NCI-H1105 (cell line): ENCODE results near the gene CDH23.

Experiments used
- DNase-seq: peaks from one replicate; lab custom pipeline; 2025; lab: John Stamatoyannopoulos, UW

The CDH23 gene

DNA sequence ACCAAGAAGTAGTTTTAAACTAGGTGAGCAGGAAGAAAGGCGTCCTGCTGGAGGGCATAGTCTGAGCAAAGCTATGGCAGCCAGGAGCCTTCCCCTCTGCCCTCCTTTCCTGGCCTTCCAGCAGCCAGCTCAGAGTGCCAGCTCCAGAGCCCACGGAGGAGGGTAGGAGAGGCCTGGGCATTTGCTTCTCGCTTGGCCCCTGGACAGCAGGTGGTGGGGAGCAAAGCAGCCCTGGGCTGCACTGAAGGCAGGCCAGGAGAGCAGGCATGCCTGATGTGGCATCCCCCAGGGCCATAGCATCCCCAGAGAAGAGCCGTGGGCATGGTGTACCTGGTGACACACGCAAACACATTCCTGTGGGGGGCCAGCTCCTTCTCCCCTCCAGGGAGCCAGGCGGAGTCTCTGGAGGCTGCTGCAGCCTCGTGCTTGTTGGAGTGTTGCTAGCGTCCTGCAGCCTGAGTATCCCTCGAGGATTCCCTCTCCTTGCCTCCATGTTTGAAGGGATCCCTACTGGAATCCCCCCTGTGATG is 43.9 kb downstream of the CDH23 start:
- DNase-seq: no peak

DNA sequence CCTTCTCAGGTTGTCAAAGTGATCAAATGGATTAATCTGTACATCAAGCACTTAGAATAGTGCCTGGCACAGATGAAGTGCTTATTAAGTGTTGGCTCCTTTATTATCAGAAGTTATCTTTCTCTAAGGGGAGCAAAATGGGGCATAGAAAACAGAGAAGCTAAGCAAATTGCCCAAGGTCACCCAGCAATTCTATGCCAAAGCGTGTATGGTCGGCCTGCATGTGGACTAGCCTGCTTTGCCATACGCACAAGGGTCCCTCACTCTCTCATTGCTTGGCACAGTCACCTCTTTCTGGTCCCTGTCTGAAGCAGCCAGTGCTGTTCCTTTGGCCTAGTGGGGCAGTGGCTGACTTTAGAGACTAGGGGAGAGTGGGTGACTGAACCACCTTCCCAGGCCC is 45.3 kb downstream of the CDH23 start:
- DNase-seq: no peak

DNA sequence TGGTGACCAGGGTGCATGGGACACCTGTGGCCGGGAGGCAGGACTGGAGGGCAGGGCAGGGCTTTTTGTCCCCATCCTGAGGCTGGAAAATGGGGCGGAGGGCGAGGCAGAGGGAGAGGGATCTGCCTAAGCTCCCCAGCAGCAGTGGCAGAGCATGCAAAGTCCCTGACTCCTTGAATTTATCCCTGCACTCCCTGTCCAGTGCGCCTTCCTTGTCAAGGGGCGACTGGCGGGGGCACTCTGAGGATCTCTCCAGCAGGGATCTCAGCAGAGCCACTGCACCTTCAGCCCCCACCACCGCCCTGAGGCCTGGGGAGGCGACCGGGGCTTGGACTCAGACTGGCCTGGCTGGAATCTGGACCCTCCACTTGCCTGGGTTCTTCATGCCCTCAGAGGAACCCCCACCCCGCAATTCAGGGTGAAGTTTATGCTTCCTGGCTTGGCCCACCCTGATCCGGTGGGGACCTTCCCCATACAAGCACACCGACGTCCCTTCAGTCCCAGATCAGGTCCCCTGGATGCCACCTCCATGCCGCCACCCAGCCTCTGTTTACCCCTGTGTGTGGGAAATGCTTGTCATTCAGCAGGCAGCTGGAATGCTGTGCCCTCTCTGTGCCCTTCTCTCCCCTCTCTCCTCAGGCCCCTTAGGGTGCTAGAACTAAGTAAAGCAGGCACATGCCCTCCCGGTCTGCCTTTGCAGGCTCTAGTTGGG is 46.3 kb downstream of the CDH23 start:
- DNase-seq: no peak

DNA sequence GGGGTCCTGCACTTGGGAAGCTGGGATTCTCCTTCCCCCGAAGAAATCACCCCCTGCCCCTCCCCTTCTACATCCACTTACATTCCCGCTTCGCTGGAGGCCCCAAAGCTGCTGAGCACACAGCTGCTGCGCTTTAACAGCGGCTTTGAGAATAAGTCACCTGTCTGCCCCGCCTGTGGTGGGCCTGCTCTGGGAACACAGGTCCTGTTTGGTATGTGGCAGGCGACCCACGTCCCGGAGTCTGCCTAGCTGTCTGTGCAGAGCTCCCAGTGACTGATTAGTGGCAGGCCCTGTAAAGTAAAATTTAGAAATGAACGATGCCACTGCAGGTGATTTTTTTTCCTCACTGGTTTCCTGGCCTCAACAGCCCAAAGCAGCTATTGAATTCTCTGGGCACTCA is 47.0 kb downstream of the CDH23 start:
- DNase-seq: no peak

DNA sequence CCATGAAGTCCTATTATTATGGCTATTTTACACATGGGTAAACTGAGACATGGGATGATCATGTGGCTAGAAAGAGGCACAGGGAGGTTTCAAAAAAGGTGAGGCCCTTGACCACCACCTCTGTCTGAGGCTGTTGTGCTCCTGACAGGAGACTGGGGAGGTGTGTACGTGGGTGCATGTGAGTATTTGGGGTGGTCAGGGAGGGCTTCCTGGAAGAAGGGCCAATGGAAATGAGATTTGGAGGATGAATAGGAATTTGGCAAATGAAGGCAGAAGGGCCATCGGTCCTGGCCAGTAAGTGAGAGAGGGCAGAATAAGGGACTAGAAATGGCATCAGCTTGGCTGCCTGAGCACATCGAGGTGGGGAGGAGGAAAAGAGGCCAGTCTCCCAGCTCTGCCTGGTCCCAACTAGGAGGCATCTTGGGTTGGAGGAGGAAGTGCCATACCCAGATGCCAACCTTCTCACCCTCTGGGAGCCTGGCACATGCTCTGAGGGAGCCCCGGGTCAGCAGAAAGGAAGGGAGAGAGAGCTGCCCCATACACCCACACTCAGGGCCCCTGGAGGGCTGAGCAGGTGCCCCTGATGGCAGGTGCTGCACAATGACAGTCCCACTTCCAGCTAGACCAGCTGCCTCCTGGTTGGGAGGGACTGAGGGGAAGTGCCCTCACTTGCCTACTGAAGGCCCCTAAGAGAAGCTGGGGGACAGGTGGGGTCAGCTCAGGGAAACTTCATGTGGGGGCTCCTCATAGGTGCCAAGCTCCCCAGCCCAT is 47.7 kb downstream of the CDH23 start:
- no peak for DNase-seq

DNA sequence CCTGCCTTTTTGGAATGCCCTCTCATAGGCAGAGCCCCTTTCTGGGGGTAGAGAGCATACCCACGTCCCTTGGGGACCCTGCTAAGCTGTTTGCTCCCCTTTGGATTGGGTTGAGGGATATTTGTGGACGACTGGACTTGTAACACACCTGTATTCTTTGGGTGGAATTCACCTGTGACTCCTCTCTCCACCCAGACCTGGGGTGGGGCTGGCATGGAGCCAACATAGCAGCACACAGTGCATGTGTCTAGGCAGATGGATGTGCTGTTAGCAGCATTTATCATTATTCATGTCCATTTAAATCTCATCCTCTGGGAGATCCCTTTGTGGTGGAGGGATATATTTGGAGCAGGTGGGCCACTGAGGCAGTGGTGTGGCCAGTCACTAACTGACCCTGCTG is 51.0 kb downstream of the CDH23 start:
- DNase-seq: no peak

DNA sequence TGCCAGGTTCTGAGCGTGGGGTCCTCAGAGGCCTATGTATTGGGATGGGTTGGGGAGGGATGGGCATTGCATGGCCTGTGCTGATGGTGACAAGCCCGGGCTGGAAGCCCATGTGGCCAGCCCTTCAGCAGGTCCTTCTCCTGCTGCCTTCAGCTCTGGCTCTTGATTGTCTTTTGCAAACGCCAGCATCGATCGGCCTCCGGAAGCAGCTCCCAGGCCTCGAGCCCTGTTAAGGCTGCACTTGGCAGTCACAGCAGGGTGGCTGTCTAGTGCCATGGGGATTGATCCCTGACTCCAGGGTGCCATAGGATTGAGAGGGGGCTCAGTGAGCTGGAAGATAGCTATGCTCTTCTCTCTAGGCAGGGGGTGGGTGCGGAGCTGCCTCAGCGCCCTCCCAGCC is 51.4 kb downstream of the CDH23 start:
- no peak for DNase-seq

DNA sequence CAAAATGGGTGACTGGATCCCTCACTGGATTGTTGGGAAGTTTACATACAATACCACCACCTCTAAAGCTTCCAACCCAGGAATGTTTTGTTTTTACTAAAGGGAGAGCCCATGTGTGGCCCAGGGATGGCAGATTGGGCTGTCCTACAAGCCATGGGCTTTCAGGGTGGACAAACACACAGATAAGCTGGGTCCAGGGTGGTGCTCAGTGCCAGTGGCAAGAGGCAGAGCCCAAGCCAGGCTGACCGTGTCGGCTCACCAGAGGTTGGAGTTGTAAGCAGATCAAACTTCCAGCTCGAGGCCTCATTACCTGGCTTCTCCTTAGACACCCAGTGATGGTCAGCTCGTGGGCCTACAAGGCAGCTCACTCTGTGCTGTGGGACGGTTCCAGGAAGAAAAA is 52.3 kb downstream of the CDH23 start:
- no peak for DNase-seq

DNA sequence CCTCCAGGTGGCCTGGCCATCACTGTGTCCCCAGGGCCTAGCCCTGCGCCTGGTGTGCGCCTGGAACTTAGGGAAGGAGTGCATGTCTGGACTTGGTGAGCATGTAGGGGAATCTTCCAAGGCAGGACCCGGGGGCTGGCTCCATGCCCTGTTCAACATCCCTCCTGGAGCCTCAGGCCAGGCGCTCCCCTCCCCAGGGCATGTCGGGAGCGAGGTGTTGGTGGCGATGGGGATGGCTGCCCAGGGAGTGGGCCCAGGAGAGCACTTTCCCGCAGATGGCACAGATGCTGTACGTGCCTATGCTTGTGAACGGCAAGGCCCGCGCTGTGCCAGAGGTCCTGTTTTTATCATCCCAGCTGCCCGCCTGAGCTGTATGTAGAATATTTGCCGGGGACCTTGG is 55.0 kb downstream of the CDH23 start:
- no peak for DNase-seq

DNA sequence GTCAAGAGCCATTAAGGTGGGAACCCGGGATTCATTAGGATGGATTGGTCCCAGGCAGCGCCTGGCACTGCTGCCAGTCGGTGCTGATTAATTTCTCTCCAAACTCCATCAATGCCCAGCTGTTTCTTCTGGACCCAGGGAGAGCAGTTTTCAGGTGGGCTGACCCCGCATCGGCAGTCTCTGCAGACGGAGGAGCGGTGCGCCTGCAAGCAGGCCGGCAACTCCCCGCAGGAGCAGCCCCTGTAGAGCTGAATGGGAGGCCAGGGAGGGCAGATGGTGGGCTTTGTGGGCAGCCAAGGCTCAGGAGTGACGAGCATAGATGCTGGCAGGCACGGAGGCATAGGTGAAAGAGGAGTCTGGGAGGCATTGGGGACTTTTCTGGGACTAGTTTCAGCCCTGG is 56.5 kb downstream of the CDH23 start:
- DNase-seq: no peak

DNA sequence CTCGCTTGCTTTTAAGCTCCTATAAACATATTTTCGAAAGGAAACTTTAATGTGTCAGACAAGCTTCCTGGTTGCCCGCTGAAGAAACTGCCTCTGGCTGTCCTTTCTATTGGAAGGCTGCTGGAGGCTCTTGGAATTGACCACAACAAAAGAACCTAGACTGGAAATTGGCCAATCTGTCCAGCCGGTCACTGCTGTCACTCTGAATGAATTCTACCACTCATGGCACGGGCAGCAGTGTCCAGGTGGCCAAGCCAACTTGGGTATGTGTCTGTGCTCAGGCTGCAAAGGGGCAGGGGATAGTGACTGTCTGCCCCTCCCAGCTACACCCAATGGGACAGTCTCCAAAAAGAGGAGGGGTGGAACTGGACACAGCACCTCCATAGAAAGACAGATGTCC is 57.6 kb downstream of the CDH23 start:
- DNase-seq: no peak

DNA sequence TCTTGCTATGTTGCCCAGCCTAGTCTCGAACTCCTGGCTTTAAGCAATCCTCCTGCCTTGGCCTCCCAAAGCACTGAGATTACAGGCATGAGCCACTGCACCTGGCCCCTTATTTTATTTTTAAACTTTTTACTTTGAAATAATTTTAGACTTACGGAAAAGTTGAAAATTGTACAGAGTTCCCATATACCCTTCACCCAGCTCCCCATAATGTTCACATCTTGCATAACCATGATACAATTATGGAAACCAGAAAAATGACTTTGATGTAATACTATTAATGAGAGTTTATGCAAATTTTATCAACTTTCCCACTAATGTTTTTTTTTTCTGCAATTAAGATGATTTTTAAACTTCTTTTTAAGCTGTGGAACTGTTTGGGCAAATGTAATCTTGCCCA is 58.3 kb downstream of the CDH23 start:
- no peak for DNase-seq

DNA sequence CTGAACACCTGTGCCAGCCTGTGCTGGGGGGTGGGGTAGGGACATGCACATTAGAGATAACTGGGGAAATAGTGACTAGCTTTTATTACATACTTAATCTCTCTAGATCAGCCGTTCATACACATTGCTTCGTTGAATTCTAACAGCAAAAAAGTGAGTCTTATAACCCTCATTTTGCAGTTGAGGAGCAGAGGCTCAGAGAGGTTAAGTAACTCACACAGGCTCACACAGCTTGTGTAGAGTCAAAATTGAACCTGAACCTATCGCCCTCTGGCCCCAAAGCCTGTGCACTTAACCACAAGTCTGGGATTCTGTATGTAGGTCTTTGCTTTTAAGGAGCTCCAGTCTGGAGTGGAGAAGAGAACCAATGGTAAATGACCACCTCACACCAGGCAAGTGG is 59.9 kb downstream of the CDH23 start:
- DNase-seq: no peak

DNA sequence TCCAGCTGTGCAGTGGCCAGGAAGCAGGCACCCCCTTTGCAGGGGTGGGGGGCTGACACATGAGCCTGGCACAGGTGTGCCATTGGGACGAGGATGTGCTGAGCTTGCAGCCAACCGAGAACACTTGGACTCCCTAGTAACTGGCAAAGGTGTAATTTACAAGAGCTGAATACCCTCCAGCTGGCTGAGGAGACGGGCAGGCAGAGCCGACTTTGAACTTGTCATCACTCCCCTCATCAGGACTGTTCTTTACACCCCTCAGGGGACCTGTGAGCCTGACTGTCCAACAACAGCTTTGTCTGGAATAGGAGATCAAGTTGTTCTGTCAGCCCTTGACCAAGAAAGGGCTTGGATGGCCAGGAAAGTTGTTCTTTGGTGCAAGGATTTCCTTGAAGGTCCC is 61.2 kb downstream of the CDH23 start:
- no peak for DNase-seq

DNA sequence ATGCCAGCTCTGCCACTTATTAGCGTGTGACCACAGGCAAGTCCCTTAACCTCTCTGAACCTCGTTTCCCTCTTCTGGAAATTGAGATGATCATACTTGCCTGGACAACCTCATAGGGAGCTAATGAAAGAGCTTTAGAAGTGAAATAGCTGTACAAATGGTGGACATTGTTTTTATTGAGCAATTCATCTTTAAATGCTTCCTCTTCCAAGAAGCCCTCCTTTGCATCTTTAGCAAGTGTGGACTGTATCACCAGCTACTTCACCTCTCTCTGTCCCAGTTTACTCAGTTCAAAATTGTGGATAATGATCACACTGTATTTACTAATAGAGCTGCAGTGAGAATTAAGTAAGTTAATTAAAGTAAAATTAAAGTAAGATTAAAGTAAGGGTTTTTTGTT is 61.7 kb downstream of the CDH23 start:
- DNase-seq: no peak

DNA sequence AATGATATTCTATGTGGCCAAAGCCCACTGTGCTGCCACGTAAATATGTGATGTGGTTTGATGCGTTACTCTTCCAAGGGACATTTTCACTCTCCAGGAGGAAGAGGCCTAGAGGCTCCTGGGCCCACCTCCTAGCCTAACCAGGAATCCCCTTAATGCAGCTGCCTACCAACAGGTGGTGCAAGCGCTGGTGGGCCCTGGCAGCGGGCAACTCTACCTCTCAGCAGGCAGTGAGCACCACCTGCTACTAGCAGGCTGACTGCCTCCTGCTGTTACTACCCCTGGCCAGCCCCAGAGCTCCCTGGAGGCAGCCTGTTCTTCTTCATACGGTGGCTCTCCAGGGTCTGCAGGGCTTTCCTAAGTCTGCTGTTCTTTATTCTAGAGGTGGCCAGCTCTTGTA is 62.8 kb downstream of the CDH23 start:
- DNase-seq: no peak

DNA sequence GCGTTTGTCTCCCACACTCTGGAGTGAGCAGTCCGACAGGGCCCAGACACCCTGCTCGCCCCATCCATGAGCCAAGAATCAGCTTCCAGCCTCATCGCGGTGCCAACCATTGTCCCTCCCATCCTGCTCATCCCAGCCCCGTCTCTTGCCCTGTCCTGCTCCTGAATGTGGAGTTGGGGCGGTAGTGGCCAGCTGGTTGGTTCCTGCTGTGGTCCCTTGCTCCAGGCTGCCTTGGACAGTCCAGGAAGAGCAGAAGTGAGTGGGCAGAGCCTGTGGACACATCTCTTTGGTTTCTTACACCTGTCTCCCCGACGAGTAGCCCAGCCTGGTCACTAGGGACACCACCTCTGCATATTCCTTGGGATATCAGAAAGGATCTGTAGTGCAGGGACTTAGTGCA is 63.9 kb downstream of the CDH23 start:
- DNase-seq: no peak

DNA sequence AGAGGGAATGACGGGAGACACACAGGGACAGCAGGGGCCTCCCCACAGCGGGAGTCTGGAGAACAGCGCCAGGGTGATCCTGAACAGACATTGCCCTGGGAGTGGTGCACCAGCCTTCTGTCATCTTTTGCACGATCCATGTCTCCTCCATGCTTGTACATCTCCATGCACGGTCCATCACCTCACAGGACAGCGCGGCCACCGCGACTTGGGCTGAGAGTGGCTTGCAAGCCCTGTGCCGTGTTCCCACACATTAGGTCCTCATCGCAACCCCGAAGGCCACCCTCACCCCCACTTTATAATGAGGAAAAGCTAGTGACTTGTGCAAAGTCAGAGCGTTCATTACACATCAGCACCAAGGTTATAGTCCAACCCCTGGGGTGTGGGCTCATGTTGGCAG is 64.7 kb downstream of the CDH23 start:
- no peak for DNase-seq

DNA sequence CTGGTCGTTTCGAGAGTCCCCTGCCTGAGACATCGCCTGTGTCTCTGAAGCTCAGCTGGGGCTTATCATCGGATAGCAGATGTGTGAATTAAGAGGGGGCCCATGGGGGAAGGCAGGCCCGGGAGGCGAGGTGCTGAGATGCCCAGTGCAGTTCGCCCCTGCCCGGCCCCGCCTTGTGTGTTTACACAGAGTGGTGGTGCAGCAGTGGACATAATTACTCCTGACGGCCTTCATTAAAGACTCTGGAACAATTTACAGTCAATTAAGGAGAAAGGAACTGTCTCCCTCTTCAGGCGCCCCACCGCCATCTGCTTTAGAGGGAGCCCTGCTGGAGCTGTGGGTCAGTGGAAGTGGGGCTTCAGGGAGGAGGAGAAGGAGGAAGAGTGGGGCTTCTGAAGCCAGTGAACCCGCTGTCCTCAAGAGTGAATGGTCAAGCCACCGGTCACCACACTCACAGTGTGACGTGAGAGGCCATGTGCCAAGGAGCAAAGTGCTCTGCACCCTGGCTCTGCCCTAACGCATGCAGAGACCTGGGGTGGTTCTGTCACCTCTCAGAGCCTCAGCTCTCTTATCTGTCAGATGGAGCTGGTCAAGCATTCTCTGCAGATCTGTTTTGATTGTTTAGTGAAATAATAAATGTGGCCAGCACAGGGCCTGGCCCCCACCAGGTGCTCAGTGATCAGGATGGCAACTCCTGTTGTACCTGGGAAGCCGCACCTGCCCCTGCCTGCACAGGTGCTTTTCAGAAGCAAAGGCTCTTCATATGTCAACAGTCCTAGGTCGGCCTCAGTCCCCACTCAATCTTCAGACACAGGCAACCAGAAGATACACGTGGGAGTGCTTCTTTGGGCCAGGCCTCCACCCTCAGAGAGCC is 65.6 kb downstream of the CDH23 start:
- DNase-seq: no peak

DNA sequence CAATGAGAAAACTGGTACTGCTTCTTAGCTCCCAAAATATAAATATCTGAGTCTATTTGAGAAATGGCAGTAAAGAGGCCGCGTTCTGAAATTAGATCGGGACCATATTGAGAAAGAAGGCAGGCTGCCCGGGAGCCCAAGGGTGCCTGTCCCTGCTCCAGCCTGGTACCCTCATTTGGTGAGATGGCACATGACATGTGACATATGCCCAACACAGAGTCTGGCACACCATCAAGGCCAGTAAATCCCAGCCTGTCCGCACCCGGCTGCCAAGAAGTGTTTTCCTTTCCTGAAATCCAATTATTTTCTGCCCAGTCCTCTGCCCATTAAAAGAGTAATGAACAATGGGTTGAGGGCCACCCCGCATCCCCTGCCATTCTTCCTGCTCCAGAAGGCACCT is 66.4 kb downstream of the CDH23 start:
- DNase-seq: no peak

DNA sequence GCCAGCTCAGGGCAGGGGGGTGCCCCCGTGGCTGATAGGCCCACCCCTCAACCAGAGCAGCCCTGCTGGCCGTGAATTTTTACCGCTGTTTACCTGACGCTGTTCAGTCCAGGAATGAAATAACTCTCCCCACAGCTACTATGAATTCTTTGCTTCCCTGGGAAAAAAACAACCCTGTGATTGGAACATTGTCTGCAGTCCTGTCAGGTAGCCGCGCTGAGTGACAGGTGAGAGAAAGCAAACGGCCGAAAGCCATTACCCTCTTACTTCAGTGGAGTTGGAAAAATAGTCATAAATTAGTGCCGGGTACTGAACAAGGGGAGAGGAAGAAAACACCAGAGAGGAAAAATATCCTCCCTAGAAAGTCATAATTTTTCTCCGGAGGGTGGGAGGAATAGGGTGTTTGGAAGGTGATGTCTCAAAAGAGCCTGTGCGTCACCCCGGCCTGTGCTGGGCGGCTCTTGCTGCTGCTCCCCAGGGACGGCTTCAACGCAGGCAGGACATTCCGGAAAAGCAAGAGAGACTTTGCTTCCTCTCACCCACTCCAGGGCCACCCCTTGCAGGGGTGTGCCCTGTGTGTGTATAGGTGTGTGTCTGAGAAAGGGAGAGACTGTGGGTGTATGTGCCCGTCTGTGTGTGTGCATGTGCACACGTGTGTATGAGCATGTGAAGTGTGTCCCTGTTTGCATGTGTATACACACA is 69.0 kb downstream of the CDH23 start:
- DNase-seq: no peak

DNA sequence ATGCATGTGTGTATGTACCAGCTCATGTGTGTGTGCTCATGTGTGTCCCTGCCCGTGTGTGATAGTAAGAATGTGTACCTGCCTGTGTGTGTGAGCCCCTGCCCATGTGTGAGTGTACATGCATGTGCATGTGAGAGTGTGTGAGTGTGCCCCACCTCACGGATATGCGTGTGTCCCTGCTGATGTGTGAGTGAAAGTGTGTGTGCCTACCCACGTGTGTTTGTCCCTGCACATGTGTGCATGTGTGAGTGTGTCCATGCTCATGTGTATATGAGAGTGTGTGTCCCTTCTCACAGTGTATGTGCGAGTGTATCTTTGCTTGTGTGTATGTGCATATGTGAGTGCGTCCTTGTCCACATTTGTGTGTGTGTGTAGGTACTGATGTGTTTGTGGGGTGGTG is 69.6 kb downstream of the CDH23 start:
- DNase-seq: no peak
